PC-3 (cell line): ENCODE measurements around the gene PSMB4. TPM values are rescaled to one million over a fixed set of nuclear protein-coding genes. Genes with fewer than 3 reads are reported as not detected.

Source experiments
- ATAC-seq: fragments of 200-7000 bp; cut with Tn5 transposase; 2 replicates; pipeline ENCODE4 v1.9.1; 2020; ENCODE audit warnings: mild to moderate bottlenecking, moderate library complexity
- BruUV-seq: library from RNA; stranded (reverse); fragments of 400-500 nt; replicated peaks from 2 replicates; lab custom pipeline; 2021; lab: Mats Ljungman, UMichigan
- CTCF ChIA-PET: fragments of 300-600 bp; sonication (Branson Sonifier 250); formaldehyde crosslinking; loops from one replicate; lab custom pipeline; 2022; ENCODE audit warnings: antibody characterized with exemption; lab: Charles Lee
- POLR2A ChIA-PET: fragments of 300-600 bp; sonication (Branson Sonifier 250); formaldehyde crosslinking; loops from one replicate; lab custom pipeline; 2022; ENCODE audit warnings: antibody characterized with exemption; ENCODE audit not compliant: unreplicated experiment; lab: Charles Lee
- DNase-seq: peaks from one replicate; pipeline ENCODE4 v3.0.0-alpha.2; 2015
- H2AFZ ChIP-seq: fragments of 300-600 bp; sonication (generic); 2 replicates; pipeline ENCODE4 v1.6.0; 2016; ENCODE audit warnings: antibody characterized with exemption, low read length
- H3F3A ChIP-seq: fragments of 300-600 bp; sonication (generic); one replicate; pipeline ENCODE4 v1.6.0; 2017; ENCODE audit warnings: antibody characterized with exemption, low read length, control low read depth, mild to moderate bottlenecking; ENCODE audit not compliant: unreplicated experiment
- H3K27ac ChIP-seq: fragments of 300-600 bp; sonication (generic); 2 replicates; pipeline ENCODE4 v1.5.1; 2016; ENCODE audit warnings: mild to moderate bottlenecking, low read length
- H3K27me3 ChIP-seq: fragments of 300-600 bp; sonication (generic); 2 replicates; pipeline ENCODE4 v1.6.1; 2016; ENCODE audit warnings: low read length, mixed read lengths
- H3K36me3 ChIP-seq: fragments of 300-600 bp; sonication (generic); 2 replicates; pipeline ENCODE4 v1.6.1; 2016; ENCODE audit warnings: low read depth, mixed run types, low read length, mixed read lengths
- H3K4me1 ChIP-seq: fragments of 300-600 bp; sonication (generic); 2 replicates; pipeline ENCODE4 v1.5.1; 2016; ENCODE audit warnings: low read length; ENCODE audit not compliant: insufficient read depth
- H3K4me2 ChIP-seq: fragments of 300-600 bp; sonication (generic); 2 replicates; pipeline ENCODE4 v1.6.0; 2016; ENCODE audit warnings: low read length
- H3K4me3 ChIP-seq: fragments of 300-600 bp; sonication (generic); 2 replicates; pipeline ENCODE4 v1.5.1; 2016; ENCODE audit warnings: mild to moderate bottlenecking, low read length, mixed read lengths
- H3K79me2 ChIP-seq: fragments of 300-600 bp; sonication (generic); 2 replicates; pipeline ENCODE4 v1.6.1; 2017; ENCODE audit warnings: low read length, mixed read lengths
- H3K9ac ChIP-seq: fragments of 300-600 bp; sonication (generic); 2 replicates; pipeline ENCODE4 v1.6.0; 2016; ENCODE audit warnings: mild to moderate bottlenecking, low read length
- H3K9me2 ChIP-seq: fragments of 300-600 bp; sonication (generic); replicated peaks from 2 replicates; pipeline ENCODE4 v1.6.1; 2016; ENCODE audit warnings: mixed run types, low read length, mixed read lengths
- H3K9me3 ChIP-seq: fragments of 300-600 bp; sonication (generic); 2 replicates; pipeline ENCODE4 v1.6.1; 2016; ENCODE audit warnings: low read length, mixed read lengths
- H4K20me1 ChIP-seq: fragments of 300-600 bp; sonication (generic); 2 replicates; pipeline ENCODE4 v1.6.1; 2016; ENCODE audit warnings: low read length, mixed read lengths
- EZH2 ChIP-seq: fragments of 300-600 bp; sonication (generic); IDR thresholded peaks from one replicate; pipeline ENCODE4 v1.6.1; 2017; ENCODE audit warnings: antibody characterized with exemption, mild to moderate bottlenecking, low read length; ENCODE audit not compliant: unreplicated experiment
- EZH2phosphoT487 ChIP-seq: fragments of 300-600 bp; sonication (generic); IDR thresholded peaks from 2 replicates; pipeline ENCODE4 v1.6.1; 2018; ENCODE audit warnings: mild to moderate bottlenecking, antibody characterized with exemption, low read length, borderline replicate concordance
- intact Hi-C: fragments of 100-400 bp; cut with micrococcal nuclease; formaldehyde crosslinking; loops from 2 replicates; pipeline ENCODE4 v1.9.0; 2023
- total RNA-seq: library from RNA; depleted of rRNA; stranded (reverse); fragments of >200 nt; gene quantifications from 2 replicates; pipeline ENCODE4 v1.2.3, GENCODE V29; 2014
- TF ChIP-seq, protein P1 (sequence below): fragments of 300-600 bp; sonication (generic); conservative IDR thresholded peaks from 2 replicates; pipeline ENCODE4 v1.5.1; 2017; ENCODE audit warnings: antibody characterized with exemption, low read depth, mild to moderate bottlenecking, low read length

PSMB4 gene
- total RNA-seq, 1 experiment from 2014 or later: 818 TPM

DNA sequence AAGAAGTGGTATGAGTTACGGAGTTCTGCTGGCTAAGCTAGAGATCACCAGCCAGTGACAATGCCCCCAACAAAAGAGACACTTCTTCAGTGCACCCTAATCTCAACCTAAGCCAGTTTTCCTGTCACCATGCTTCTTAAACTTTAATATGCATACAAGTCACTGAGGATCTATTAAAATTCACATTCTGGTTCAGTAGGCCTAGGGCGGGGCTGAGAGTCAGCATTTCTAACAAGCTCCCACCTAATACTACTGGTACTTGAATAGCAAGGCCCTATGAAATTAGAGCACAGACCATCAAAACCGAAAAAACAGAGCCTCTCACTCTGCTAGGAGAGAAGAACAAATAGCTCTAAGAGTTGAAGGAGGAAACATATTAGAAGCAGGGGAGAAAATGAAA lies 7.9 kb downstream of the PSMB4 start:
- CTCF ChIA-PET: no interaction called here
- no TSS peak for BruUV-seq
- POLR2A ChIA-PET: no interaction called here
- H2AFZ ChIP-seq: no peak overlapping the region
- no peak overlapping the region for H3K27ac ChIP-seq
- no peaks in the 10 kb centered on the region for H3K79me2 ChIP-seq
- H4K20me1 ChIP-seq: no peaks in the 10 kb centered on the region; the same call in 1 of the 2 replicates
- intact Hi-C loops: no loop called here
- ATAC-seq (no peak), DNase-seq (no peak)
- H3K4me3 ChIP-seq: no peak overlapping the region
- H3K4me2 ChIP-seq: no peak overlapping the region
- H3K9me3 ChIP-seq: no peaks in the 10 kb centered on the region
- TF ChIP-seq, protein P1, sequence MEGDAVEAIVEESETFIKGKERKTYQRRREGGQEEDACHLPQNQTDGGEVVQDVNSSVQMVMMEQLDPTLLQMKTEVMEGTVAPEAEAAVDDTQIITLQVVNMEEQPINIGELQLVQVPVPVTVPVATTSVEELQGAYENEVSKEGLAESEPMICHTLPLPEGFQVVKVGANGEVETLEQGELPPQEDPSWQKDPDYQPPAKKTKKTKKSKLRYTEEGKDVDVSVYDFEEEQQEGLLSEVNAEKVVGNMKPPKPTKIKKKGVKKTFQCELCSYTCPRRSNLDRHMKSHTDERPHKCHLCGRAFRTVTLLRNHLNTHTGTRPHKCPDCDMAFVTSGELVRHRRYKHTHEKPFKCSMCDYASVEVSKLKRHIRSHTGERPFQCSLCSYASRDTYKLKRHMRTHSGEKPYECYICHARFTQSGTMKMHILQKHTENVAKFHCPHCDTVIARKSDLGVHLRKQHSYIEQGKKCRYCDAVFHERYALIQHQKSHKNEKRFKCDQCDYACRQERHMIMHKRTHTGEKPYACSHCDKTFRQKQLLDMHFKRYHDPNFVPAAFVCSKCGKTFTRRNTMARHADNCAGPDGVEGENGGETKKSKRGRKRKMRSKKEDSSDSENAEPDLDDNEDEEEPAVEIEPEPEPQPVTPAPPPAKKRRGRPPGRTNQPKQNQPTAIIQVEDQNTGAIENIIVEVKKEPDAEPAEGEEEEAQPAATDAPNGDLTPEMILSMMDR: no peak
- no peak for TF ChIP-seq EZH2phosphoT487
- TF ChIP-seq EZH2: no peak
- peaks cover 62% of the 10 kb centered on the region for H3K36me3 ChIP-seq
- H3K4me1 ChIP-seq: no peaks in the 10 kb centered on the region
- no peaks in the 10 kb centered on the region for H3K9me2 ChIP-seq
- H3K27me3 ChIP-seq: no peaks in the 10 kb centered on the region
- H3K9ac ChIP-seq: no peak overlapping the region
- peaks cover 4% of the 10 kb centered on the region for H3F3A ChIP-seq

DNA sequence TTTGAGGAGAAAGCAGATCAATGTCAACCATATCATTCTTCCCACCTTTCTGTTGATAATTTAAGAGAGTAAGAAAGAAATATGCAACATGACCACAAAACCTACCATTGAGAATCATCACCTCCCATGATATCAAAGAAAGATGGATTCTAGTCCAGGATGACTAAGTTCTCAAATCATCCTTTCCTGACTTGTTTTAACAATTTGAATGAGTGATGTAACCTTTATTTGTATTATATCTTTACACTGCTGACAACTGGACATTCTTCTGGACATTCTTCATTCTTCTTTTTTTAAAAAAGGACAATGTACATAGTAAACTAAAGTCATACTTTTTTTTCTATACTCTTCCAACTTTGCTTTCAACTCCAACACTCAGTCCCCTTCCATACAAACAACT lies 9.5 kb downstream of the PSMB4 start:
- no peaks in the 10 kb centered on the region for H3K9me3 ChIP-seq
- H3K79me2 ChIP-seq: no peaks in the 10 kb centered on the region
- no peak overlapping the region for H3K4me3 ChIP-seq
- peaks cover 4% of the 10 kb centered on the region for H3F3A ChIP-seq
- BruUV-seq: no TSS peak
- ChIA-PET CTCF (no interaction called here), POLR2A (no interaction called here)
- no peaks in the 10 kb centered on the region for H4K20me1 ChIP-seq
- no peaks in the 10 kb centered on the region for H3K27me3 ChIP-seq
- no peak overlapping the region for H3K27ac ChIP-seq
- H3K4me2 ChIP-seq: no peak overlapping the region
- ATAC-seq: no peak
- H3K4me1 ChIP-seq: no peaks in the 10 kb centered on the region
- intact Hi-C loops: no loop called here
- no peak overlapping the region for H3K9ac ChIP-seq
- TF ChIP-seq EZH2phosphoT487 (no peak), EZH2 (no peak)
- TF ChIP-seq, protein P1: no peak
- no peak for DNase-seq
- H2AFZ ChIP-seq: no peak overlapping the region
- H3K9me2 ChIP-seq: no peaks in the 10 kb centered on the region
- H3K36me3 ChIP-seq: peaks cover 61% of the 10 kb centered on the region

DNA sequence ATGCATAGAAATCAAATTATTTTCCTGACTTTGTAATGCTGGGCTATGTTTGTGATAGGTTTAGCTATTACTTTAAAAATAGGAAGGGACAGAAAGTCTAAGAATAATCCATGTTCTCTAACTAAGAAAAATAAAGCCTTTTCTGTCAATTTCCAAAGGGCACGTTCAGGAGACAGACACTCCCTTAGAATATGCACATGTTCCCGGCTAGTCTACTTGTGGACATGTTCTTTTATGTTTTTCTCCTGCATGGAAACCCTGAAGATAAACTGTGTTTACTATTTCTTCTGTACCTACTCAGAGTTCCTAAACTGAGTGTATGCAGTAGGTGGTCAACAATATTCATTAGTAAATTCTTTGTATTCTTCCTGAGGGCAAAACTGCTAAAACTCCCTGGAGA lies 12.5 kb downstream of the PSMB4 start:
- BruUV-seq: no TSS peak
- no peak overlapping the region for H3K27ac ChIP-seq
- no peaks in the 10 kb centered on the region for H4K20me1 ChIP-seq
- H3K27me3 ChIP-seq: no peaks in the 10 kb centered on the region
- no peaks in the 10 kb centered on the region for H3K9me2 ChIP-seq
- H3K4me3 ChIP-seq: no peak overlapping the region
- no peaks in the 10 kb centered on the region for H3K79me2 ChIP-seq
- TF ChIP-seq EZH2 (no peak), EZH2phosphoT487 (no peak)
- TF ChIP-seq, protein P1: no peak
- no peaks in the 10 kb centered on the region for H3K9me3 ChIP-seq
- peaks cover 4% of the 10 kb centered on the region for H3F3A ChIP-seq
- intact Hi-C loops: no loop called here
- ATAC-seq (no peak), DNase-seq (no peak)
- ChIA-PET CTCF (no interaction called here), POLR2A (interaction anchor here (0.7 kb wide), 1 partner anchor 719 kb away, joined by 7 read pairs; no protein-coding TSS in a partner anchor)
- no peak overlapping the region for H3K9ac ChIP-seq
- no peak overlapping the region for H2AFZ ChIP-seq
- no peaks in the 10 kb centered on the region for H3K4me1 ChIP-seq
- no peak overlapping the region for H3K4me2 ChIP-seq
- peaks cover 61% of the 10 kb centered on the region for H3K36me3 ChIP-seq
